ENCODE data around the gene EHD4. TPM values are rescaled to one million over a fixed set of nuclear protein-coding genes. Genes with fewer than 3 reads are reported as not detected.

The EHD4 gene
- total RNA-seq, 3 donors from 2014 or later = 26.4 to 39.0 (median 35.0) TPM

DNA sequence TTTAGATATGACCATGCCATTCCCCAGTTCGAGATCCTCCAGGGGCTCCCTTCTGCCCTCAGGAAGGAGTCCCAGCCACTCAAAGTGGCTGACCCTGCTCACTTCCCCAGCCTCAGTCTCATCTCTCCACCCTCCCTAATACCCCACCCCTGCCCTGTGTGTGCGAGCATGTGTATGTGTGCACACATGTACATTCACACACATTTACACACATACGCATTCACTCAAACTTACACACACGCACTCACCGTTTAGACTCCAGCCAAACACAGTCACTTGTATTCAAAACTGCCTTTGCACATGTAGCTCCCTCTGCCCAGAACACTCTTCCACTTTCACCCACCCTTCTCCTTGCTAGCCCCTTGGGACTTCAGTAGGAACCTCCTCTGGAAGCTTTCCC is 37.1 kb upstream of the EHD4 start:
- H3K4me3 ChIP-seq = no peak overlapping the region
- TF ChIP-seq, protein P1, sequence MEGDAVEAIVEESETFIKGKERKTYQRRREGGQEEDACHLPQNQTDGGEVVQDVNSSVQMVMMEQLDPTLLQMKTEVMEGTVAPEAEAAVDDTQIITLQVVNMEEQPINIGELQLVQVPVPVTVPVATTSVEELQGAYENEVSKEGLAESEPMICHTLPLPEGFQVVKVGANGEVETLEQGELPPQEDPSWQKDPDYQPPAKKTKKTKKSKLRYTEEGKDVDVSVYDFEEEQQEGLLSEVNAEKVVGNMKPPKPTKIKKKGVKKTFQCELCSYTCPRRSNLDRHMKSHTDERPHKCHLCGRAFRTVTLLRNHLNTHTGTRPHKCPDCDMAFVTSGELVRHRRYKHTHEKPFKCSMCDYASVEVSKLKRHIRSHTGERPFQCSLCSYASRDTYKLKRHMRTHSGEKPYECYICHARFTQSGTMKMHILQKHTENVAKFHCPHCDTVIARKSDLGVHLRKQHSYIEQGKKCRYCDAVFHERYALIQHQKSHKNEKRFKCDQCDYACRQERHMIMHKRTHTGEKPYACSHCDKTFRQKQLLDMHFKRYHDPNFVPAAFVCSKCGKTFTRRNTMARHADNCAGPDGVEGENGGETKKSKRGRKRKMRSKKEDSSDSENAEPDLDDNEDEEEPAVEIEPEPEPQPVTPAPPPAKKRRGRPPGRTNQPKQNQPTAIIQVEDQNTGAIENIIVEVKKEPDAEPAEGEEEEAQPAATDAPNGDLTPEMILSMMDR (IDR thresholded peaks at IDR 0.05) = no peak
- ATAC-seq (no peak), DNase-seq (no peak)
- no peaks in the 10 kb centered on the region for H3K36me3 ChIP-seq (ENCODE audit: low read depth)
- H3K4me1 ChIP-seq (ENCODE audit: low read depth) = peaks cover 9% of the 10 kb centered on the region
- H3K9me3 ChIP-seq = no peaks in the 10 kb centered on the region
- intact Hi-C loops (cut with DNase I, micrococcal nuclease) = no loop called here

DNA sequence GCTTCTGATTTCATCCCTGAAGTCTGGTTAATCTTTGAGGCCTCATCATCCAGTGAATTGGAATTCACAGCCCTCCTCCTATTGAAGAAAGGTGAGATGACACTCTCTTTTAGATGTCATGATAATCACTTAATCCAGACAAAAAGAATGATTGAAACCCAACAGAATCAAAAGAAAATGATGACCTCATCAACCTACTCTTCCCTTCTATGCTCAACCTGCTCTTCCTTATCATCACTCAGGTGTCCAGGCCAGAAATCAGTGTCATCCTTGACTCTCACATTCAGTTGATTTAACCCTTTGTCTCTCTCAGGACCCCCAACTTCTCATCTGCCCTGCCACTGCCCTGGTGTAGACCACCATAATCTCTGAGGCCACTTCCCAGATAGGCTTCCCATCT is 36.7 kb upstream of the EHD4 start:
- intact Hi-C loops (cut with DNase I, micrococcal nuclease) = no loop called here
- Histone ChIP-seq H3K36me3 (ENCODE audit: low read depth) (no peaks in the 10 kb centered on the region), H3K4me3 (no peak overlapping the region), H3K4me1 (ENCODE audit: low read depth) (peaks cover 9% of the 10 kb centered on the region), H3K9me3 (no peaks in the 10 kb centered on the region)
- TF ChIP-seq, protein P1 (IDR thresholded peaks at IDR 0.05) = no peak
- ATAC-seq (no peak), DNase-seq (no peak)

- TF ChIP-seq, protein P1 (IDR thresholded peaks at IDR 0.05) = no peak
- Histone ChIP-seq H3K4me1 (ENCODE audit: low read depth) (peaks cover 5% of the 10 kb centered on the region), H3K9me3 (no peaks in the 10 kb centered on the region), H3K36me3 (ENCODE audit: low read depth) (no peaks in the 10 kb centered on the region), H3K4me3 (no peak overlapping the region)
- intact Hi-C loops (cut with DNase I, micrococcal nuclease) = no loop called here
- DNase-seq (no peak), ATAC-seq (no peak)
These were observed 35.0 kb upstream of the EHD4 start for GRCh38 chr15:42007386-42007785.

- intact Hi-C loops (cut with DNase I, micrococcal nuclease) = no loop called here
- DNase-seq (no peak), ATAC-seq (no peak)
- no peaks in the 10 kb centered on the region for H3K36me3 ChIP-seq (ENCODE audit: low read depth)
- H3K4me1 ChIP-seq (ENCODE audit: low read depth) = no peaks in the 10 kb centered on the region
- no peaks in the 10 kb centered on the region for H3K9me3 ChIP-seq
- TF ChIP-seq, protein P1 (IDR thresholded peaks at IDR 0.05) = no peak
- no peak overlapping the region for H3K4me3 ChIP-seq
These were observed 30.0 kb upstream of the EHD4 start for GRCh38 chr15:42002333-42002732.

GRCh38 chr15:42001236-42001635 is 28.9 kb upstream of the EHD4 start:
- ATAC-seq (no peak), DNase-seq (no peak)
- intact Hi-C loops (cut with DNase I, micrococcal nuclease) = no loop called here
- Histone ChIP-seq H3K4me1 (ENCODE audit: low read depth) (no peaks in the 10 kb centered on the region), H3K4me3 (no peak overlapping the region), H3K36me3 (ENCODE audit: low read depth) (no peaks in the 10 kb centered on the region), H3K9me3 (no peaks in the 10 kb centered on the region)
- TF ChIP-seq, protein P1 (IDR thresholded peaks at IDR 0.05) = no peak
